AG04449 (cell line): ENCODE data around the gene CAMTA1.

Experiments used
- CTCF ChIA-PET: fragments of 350-600 bp; formaldehyde crosslinking; extraction: SDS; loops from one replicate; lab custom pipeline; 2021; ENCODE audit warnings: antibody characterized with exemption; lab: Yijun Ruan, JAX
- POLR2A ChIA-PET: fragments of 400-600, 350-600 bp; formaldehyde crosslinking; extraction: SDS; loops from one replicate; lab custom pipeline; 2020; ENCODE audit warnings: antibody characterized with exemption, inconsistent platforms; lab: Yijun Ruan, JAX
- DNase-seq: peaks from one replicate; pipeline ENCODE4 v3.0.0-alpha.2; 2010; ENCODE audit warnings: low read depth, low spot score
- H3K4me3 ChIP-seq: 2 replicates; pipeline ENCODE4 v1.5.1; 2011; ENCODE audit warnings: low read depth, mild to moderate bottlenecking, control low read depth, low read length
- CTCF ChIP-seq: IDR thresholded peaks from one replicate; pipeline ENCODE4 v1.5.1; 2011; ENCODE audit warnings: mild to moderate bottlenecking, moderate library complexity, low read length, control low read depth, inconsistent platforms; ENCODE audit not compliant: insufficient read depth; ENCODE audit errors: missing control alignments

The CAMTA1 gene

DNA sequence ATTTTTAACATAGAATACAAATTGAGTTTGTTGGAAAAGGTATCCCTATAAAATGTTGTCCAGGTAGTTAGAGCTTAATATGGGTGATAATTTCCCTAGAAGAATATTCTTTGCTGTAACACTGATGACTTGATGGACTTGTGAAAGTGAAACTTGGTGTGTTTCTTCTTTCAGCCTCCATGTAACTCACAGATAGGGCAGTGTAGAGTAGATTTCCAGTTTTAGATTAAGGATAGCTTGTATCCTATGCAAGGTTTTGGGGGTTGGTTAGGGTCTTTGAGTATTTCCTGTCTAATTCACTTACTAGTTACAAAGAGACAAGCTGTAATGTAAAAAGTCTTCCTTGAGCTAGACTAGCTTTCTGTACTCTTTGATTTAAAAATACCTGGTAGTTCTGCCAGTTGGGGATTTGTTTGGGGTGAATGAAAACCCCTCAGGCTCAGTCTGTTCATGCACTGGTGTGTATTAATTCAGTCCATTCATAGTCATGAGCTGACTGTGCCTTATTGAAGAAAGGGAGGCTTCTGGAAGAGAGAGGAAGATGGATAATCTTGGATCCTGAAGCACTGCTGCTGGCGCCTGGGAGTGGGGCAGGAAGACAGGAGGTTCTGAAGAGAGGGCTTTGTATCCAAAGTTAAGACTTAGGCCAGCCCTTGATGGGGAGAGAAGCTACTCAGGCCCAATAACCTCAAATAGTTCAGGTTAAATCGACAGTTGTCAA lies 83.6 kb downstream of the CAMTA1 start:
- no peak overlapping the region for H3K4me3 ChIP-seq
- CTCF ChIA-PET = interaction anchor here (1.3 to 5.6 kb wide), 4 partner anchors 9 to 167 kb away, joined by 3 to 49 read pairs (median 5); partner anchors contain the start of gene DNAJC11
- no peak for DNase-seq
- TF ChIP-seq CTCF = no peak
- POLR2A ChIA-PET = no interaction called here

DNA sequence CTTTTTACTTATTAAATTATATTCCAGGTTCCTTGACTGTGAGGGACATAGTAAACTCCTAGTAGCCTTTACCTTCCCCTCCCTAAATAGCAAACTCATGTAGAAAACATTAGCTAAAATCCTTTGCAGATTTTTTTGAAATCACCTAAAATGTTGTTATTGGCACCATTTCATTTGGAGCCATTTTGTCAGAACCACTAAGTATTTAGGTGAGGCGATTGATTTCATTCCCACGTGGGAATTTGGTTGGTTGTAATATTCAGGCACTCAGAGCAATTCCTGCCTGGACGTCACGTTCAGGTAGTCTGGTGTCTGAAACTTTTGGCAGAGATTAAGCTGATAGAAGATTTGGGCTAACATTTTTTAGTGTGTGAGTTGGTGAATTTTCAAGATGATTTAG lies 84.3 kb downstream of the CAMTA1 start:
- no peak for TF ChIP-seq CTCF
- H3K4me3 ChIP-seq = no peak overlapping the region
- DNase-seq = no peak
- POLR2A ChIA-PET = no interaction called here
- CTCF ChIA-PET = interaction anchor here (1.1 to 5.6 kb wide), 6 partner anchors 10 to 168 kb away, joined by 3 to 49 read pairs (median 5); partner anchors contain the start of gene DNAJC11

GRCh38 chr1:6870086-6870485 lies 84.8 kb downstream of the CAMTA1 start:
- no peak for TF ChIP-seq CTCF
- POLR2A ChIA-PET = no interaction called here
- H3K4me3 ChIP-seq = no peak overlapping the region
- no peak for DNase-seq
- CTCF ChIA-PET = interaction anchor here (0.8 to 5.6 kb wide), 5 partner anchors 10 to 152 kb away, joined by 4 to 49 read pairs (median 10); no protein-coding TSS in a partner anchor

DNA sequence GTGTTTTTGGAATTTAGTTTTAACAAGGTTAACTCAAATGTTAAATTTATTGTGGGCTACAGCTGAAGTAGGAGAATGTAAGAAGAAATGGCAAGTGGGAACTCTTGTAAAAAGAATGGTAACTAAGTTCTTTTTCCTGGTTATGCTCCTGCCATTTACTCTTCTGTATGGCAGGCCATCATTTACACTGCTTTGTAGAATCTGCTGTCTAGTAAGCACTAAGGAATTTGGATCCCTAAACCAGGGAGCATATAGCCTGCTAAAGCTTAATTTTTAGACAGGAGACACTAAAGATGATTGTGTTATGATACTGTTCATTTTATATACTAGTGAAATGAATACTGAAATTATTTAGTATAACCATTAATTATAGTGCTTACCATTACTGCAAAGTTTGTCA lies 85.3 kb downstream of the CAMTA1 start:
- TF ChIP-seq CTCF = no peak
- ChIA-PET CTCF (interaction anchor here (0.8 to 5.6 kb wide), 5 partner anchors 10 to 21 kb away, joined by 4 to 49 read pairs (median 10); no protein-coding TSS in a partner anchor), POLR2A (no interaction called here)
- H3K4me3 ChIP-seq = no peak overlapping the region
- peak; percentile 19 for DNase-seq

- ChIA-PET POLR2A (no interaction called here), CTCF (interaction anchor here (0.6 to 5.6 kb wide), 7 partner anchors 9 to 204 kb away, joined by 3 to 49 read pairs (median 6); no protein-coding TSS in a partner anchor)
- no peak overlapping the region for H3K4me3 ChIP-seq
- TF ChIP-seq CTCF = no peak
- DNase-seq = no peak
These were observed 86.2 kb downstream of the CAMTA1 start for GRCh38 chr1:6871300-6871972.
